OCI-LY1 (cell line): ENCODE results near the gene GLI2.

Source experiments
- CTCF ChIP-seq: fragments of 200-600 bp; sonication (generic), shearing (Covaris generic); IDR thresholded peaks from 2 replicates; pipeline ENCODE4 v1.5.1; 2017; ENCODE audit warnings: mild to moderate bottlenecking, antibody characterized with exemption, low read length, moderate library complexity, mixed read lengths
- EZH2 ChIP-seq: fragments of 200-600 bp; sonication (generic), shearing (Covaris generic); IDR thresholded peaks from 2 replicates; pipeline ENCODE4 v1.8.0; 2017; ENCODE audit warnings: borderline replicate concordance, mixed run types, mild to moderate bottlenecking, antibody characterized with exemption, low read length, moderate library complexity, mixed read lengths

- TF ChIP-seq EZH2: no peak
- TF ChIP-seq CTCF: no peak
Observed at GRCh38 chr2:120765678-120766469, 30.2 kb downstream of the GLI2 start.
